NB4 (cell line): ENCODE data around the gene GPX4.

Experiments
- DNase-seq: peaks from one replicate; pipeline ENCODE4 v3.0.0; 2010; ENCODE audit warnings: low read depth
- H3K4me3 ChIP-seq: one replicate; pipeline ENCODE4 v1.5.1; 2011; ENCODE audit warnings: mild to moderate bottlenecking, low read depth, low read length, moderate library complexity
- MYC ChIP-seq: IDR thresholded peaks from 2 replicates; pipeline ENCODE4 v1.6.1; 2011; ENCODE audit warnings: low read depth, low read length
- POLR2A ChIP-seq: IDR thresholded peaks from 2 replicates; pipeline ENCODE4 v1.6.1; 2011; ENCODE audit warnings: mild to moderate bottlenecking; ENCODE audit not compliant: insufficient read length; ENCODE audit errors: extremely low read depth
- TF ChIP-seq, protein P1 (sequence below): IDR thresholded peaks from one replicate; pipeline ENCODE4 v1.5.1; 2012; ENCODE audit warnings: low read depth, low read length
- TF ChIP-seq, protein P2 (sequence below): IDR thresholded peaks from 2 replicates; pipeline ENCODE4 v1.6.1; 2011; ENCODE audit warnings: low read depth, low read length

The GPX4 gene

DNA sequence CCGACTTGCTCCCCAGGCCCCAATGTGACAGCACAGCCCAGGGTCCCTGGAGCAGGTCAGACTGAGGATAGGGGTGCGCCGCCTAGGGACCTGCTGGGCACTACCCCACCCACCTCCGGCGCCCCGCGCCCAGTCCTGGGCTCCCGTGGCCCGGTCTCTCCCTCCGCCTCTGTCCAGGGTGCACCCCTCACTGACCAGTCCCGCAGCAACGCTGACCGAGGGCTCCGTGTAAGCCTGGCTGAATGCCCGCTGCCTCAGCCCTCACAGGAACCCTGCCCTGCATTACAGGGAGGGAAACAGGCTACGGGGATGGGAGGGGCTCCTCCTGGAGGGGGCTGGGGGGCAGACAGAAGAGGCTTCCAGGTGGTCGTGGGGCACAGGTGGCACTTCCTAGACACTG is 31.7 kb downstream of the GPX4 start:
- DNase-seq, result no peak
- no peak overlapping the region for H3K4me3 ChIP-seq
- TF ChIP-seq MYC, result no peak
- TF ChIP-seq POLR2A, result no peak
- TF ChIP-seq, protein P1, sequence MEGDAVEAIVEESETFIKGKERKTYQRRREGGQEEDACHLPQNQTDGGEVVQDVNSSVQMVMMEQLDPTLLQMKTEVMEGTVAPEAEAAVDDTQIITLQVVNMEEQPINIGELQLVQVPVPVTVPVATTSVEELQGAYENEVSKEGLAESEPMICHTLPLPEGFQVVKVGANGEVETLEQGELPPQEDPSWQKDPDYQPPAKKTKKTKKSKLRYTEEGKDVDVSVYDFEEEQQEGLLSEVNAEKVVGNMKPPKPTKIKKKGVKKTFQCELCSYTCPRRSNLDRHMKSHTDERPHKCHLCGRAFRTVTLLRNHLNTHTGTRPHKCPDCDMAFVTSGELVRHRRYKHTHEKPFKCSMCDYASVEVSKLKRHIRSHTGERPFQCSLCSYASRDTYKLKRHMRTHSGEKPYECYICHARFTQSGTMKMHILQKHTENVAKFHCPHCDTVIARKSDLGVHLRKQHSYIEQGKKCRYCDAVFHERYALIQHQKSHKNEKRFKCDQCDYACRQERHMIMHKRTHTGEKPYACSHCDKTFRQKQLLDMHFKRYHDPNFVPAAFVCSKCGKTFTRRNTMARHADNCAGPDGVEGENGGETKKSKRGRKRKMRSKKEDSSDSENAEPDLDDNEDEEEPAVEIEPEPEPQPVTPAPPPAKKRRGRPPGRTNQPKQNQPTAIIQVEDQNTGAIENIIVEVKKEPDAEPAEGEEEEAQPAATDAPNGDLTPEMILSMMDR, result no peak
- TF ChIP-seq, protein P2, sequence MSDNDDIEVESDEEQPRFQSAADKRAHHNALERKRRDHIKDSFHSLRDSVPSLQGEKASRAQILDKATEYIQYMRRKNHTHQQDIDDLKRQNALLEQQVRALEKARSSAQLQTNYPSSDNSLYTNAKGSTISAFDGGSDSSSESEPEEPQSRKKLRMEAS, result no peak

DNA sequence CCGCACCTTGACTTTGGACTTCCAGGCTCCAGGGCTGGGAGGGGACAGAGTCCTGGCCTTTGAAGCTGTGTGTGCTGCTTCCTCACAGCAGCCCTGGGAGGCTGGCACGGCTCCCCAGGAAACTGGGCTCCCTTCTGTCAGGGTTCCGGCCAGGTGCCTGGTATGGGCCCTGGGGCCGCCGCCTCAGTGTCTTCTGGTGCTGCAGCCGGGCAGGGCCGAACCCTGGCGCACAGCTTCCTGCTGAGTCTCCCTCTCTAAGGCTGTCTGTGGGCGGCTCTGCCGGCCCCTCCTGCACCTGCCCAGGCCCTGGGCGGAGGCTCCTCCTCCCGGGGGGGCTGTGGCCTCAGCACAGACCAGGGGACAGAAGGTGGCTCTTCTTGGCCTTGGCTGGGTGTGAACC is 32.4 kb downstream of the GPX4 start:
- no peak overlapping the region for H3K4me3 ChIP-seq
- TF ChIP-seq, protein P2, result no peak
- TF ChIP-seq MYC, result no peak
- no peak for TF ChIP-seq POLR2A
- TF ChIP-seq, protein P1, result no peak
- DNase-seq, result no peak

DNA sequence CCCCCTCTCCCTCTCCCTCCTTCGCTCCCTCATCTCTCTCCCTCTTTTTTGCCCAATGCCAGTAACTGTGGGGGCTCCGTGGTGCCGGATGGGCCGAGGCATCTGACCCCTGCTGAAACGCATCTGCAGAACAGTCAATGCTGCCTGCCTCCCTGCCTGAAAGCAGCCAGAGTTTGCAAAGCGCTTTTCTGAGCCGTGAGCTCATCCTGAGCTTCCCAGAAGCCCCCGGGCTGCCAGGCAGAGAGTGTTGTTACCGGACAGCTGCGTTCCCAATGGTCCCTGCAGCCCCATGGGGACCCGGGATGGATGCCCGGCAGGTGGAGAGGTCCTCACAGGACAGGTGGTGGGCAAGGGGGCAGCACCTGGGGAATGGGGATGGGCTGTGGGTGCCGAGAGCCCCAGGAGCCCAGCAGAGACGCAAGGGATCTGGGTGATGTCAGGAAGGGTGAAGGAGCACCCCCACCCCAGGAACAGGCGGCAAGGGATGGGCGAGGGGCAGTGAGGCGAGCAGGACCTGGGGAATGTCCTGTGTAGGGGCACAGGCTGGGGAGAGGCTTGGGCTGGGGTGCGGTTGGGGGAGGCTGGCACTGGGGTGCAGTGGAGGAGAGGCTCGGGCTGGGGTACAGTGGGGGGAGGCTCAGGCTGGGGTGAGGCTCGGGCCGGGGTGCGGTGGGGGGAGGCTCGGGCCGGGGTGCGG is 33.0 kb downstream of the GPX4 start:
- DNase-seq, result no peak
- TF ChIP-seq, protein P1, result no peak
- TF ChIP-seq POLR2A, result no peak
- no peak for TF ChIP-seq MYC
- TF ChIP-seq, protein P2, result no peak
- H3K4me3 ChIP-seq, result no peak overlapping the region

DNA sequence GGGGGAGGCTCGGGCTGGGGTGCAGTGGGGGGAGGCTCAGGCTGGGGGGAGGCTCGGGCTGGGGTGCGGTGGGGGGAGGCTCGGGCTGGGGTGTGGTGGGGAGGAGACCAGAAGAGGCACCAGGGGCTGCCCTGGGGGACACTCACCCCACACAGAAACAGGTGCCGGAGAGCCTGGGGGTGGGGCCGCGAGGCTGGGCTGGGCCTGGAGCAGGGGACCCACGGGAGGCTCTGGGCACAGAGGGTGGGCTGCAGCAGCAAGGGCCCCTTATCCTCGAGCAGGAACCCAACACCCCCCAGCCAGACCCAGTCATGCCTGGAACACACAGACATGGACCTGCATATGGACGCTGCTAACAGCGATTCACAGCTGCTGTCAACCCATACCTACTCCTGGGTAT is 34.3 kb downstream of the GPX4 start:
- TF ChIP-seq, protein P1, result no peak
- TF ChIP-seq MYC (no peak), POLR2A (no peak)
- TF ChIP-seq, protein P2, result no peak
- DNase-seq, result no peak
- no peak overlapping the region for H3K4me3 ChIP-seq

DNA sequence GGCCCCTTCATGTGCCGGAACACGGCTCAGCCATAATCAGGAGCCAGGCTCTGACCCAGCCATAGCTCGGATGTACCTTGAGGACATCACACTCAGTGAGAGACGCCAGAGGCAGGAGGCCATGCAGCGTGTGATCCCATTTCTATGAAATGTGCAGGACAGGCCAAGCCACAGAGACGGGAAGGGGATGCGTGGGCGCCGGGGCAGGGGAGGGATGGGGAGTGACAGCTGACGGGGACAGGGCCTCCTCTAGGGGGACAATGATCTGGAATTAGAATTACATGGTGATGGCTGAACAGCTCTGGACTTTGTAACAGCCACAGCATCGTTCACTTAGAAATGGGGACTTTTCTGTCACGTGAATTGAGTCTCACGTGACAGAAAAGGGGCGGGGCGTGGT is 35.3 kb downstream of the GPX4 start:
- no peak for DNase-seq
- H3K4me3 ChIP-seq, result no peak overlapping the region
- TF ChIP-seq POLR2A (no peak), MYC (no peak)
- TF ChIP-seq, protein P1, result no peak
- TF ChIP-seq, protein P2, result no peak
